NCI-H146 (cell line): ENCODE results near the gene ASB18.

Source experiments
- DNase-seq: peaks from one replicate; lab custom pipeline; 2025; lab: John Stamatoyannopoulos, UW

ASB18 gene

GRCh38 chr2:236208019-236208926, 55.9 kb downstream of the ASB18 start:
- no peak for DNase-seq

DNA sequence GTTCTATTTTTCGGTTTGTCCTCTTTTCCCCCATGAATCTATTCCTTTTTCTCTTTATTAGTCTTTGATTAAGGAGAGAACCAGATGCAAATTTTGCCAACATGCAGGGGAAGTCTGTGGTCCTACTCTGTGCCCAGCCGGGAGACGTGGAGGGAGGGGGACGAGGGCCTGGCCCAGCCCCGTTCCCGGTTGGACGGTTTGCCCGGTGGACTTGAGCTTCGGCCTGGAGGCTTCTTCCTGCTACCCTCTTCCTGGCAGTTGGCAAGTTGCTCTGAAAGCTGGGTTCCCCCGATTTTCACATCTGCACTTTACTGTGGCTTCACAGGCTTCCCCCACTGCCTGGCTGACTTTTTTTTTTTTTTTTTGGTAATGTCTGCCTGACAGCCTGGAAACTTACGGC, 56.7 kb downstream of the ASB18 start:
- no peak for DNase-seq

DNA sequence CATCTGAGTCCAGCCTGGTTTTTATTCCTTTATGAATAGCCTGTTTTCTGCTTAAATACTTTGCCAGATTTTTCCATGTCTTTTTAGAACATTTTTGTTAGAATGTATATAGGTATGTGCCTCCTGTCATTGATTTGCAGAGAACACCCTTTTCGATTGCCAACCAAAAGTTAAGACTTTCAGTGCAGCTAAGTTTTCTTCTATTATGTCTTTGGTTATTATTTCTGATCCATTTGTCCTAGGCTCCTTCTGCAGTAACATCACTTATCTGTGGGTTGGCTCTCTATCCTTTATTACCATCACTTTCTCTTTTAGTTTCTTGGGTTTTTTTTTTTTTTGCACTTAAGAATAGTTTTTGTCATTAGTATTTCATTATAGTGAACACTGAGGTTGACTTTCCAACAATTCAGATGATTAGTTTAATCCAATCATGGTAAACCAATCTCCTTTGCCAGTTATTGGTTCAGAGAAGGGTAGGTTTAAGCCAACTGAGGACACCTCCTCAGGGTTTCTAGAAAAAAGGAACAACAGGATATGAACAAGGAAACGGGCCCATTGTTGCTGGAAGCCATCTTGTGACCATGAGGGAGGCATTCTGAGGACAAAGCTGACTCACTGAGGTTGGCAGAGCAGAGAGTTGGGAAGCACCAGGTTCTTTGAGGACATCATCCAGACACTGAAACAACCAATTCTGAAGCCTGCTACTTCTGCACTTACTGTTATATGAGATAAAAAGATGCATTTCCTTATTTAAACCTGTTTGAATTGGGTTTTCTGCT, 58.1 kb downstream of the ASB18 start:
- DNase-seq: no peak

- DNase-seq: no peak
Observed at GRCh38 chr2:236204953-236205352, 59.3 kb downstream of the ASB18 start.

DNA sequence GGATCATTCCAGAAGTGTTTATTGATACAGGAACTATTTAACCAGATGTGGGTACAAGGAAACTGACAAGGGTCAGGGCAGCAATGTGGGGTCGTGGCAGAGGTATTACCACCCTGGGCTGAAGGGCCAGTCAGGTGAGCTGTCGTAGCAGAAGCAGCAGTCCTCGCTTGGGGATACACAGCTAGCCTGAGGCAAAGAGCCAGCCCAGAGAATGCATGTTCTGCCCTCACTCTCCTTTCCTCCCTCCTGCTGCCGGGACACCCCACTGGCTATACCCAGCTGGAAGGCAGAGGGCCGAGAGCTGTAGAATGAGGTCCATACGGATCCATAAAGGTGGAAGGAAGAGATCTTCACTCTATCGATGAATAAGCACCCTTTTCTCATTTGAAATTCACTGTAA, 63.8 kb downstream of the ASB18 start:
- DNase-seq: no peak

GRCh38 chr2:236196366-236196765, 67.8 kb downstream of the ASB18 start:
- no peak for DNase-seq

DNA sequence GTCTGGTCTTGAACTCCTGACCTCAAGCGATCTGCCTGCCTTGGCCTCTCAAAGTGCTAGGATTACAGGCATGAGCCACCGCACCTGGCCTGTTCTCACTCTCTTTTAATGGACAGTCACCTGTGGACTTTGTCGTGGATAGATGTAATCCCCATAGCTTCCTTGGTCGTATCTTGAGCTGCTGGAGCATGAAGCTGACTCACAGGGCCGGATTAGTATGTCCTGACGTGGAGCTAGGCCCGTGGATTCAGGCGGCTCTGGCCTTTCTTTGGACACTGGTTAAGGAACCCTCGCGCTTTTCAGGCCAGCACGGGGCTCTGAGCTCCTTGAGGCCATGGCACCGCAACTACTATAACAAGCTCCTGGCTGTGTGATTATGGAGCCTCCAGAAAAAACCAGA, 68.5 kb downstream of the ASB18 start:
- no peak for DNase-seq

GRCh38 chr2:236194786-236195185, 69.4 kb downstream of the ASB18 start:
- no peak for DNase-seq

GRCh38 chr2:236193026-236193425, 71.2 kb downstream of the ASB18 start:
- no peak for DNase-seq

GRCh38 chr2:236190674-236191073, 73.5 kb downstream of the ASB18 start:
- no peak for DNase-seq

DNA sequence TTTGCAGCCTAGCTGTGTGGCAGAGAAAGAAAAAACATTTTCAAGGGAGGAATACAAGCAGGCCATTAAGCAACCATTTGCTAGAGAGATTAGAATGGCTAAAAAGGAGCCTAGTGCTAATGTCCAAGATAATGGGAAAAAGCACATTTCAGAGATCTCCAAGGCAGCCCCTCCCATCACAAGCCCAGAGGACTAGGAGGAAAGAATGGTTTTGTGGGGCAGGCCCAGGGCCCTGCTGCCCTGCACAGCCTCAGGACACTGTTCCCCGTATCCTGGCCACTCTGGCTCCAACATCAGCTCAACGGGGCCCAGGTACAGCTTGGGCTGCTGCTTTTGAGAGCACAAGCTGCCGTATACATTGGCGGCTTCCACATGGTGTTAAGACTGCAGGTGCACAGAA, 79.5 kb downstream of the ASB18 start:
- DNase-seq: no peak

DNA sequence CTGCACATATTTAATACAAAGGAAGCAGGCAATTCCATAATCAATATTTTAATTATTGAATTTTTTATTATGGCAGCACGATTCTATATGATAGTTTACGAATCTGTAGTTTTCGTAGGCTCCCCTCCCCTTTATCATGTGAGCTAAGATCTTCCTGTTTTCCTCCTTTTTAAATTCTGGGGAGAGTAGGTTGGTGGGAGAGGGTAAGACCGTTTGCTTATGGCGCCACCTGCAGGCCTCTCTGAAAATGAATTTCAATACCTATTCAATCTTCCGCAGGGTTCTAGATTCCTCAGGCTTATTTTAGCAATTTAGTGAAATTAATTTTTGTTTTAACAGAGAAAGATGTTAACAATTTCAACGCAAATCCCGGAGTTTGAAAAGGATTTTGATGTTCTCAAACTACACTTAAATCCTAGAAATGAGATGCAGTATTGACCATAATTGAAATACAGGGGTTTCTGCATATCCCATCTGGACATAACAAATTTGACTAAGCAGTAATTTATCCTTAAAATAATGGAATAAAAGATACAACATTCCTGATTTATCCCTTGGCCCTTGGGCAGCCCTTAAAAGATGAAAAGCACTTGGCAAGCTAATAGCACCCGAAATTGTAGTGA, 83.3 kb downstream of the ASB18 start:
- DNase-seq: peak; percentile 58

DNA sequence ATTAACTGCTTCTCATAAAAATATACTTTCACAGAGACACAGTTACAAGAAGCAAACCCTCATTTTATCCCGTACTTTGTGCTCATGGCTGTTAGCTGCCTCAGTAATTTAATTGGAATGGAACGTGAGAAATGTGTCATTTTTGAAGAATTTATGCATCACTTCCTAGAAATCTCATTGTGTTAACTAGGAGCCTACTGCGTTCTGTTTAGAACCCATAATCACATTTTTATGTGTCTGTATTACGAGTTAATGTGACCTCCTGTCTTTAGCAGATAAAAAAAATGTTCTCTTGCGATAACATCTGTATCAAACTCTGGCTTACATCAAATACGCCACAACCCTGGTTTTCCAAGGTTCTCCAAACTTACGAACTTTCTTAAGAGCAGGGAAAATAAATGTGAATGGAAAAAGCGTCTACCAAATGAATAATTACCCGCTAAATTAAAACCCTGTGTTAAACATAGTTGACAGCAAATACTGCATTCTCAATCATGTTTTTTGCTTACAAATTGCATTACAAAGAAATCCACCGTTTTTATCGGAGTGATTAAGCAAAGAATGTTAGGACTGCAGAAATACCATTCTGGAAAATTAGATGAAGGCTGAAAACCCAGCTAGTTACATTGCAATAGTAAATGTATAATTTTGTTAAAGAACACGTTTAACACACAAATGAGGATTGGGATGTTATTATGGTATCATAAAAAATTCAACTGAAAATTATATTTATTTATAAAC, 84.0 kb downstream of the ASB18 start:
- no peak for DNase-seq

DNA sequence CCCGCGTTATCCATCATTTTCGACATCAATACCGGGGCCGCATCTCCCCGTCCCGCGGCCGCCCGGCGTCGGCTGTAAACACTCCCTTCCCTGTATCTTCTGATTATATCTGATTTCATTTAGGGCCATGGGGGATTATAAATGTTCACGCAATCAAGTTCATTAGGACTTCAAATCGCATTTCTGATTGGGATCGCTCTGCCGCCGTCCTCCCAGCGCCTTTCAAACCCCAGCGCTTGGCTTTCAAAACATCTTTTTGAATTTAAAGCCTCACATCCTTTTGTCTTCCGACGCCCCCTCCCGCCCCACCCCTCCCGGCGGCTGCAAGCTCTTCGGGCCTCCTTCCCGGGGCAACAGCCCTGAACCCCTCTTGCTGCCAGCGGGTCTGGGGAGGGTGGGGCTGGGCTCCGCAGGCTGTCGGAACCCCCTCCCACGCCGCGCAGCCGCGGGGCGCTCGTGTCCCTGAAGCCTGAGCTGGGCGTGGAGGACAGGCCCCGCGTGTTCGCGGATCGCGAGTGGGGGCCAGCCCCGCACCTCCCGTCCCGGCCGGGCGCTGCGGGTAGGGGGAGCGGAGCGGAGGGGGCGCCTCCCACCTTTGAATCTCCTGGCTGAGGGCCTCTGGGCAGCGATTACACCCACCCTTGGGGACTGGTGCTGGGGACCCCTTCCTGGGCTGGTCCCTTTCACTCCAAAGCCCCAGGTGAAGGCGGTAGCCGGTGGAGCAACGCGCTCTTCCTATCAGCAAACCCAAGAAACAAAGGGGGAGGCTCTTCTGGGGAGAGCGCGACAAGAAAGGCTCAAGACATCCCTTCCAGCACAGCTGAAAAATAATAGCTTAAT, 84.8 kb downstream of the ASB18 start:
- no peak for DNase-seq

DNA sequence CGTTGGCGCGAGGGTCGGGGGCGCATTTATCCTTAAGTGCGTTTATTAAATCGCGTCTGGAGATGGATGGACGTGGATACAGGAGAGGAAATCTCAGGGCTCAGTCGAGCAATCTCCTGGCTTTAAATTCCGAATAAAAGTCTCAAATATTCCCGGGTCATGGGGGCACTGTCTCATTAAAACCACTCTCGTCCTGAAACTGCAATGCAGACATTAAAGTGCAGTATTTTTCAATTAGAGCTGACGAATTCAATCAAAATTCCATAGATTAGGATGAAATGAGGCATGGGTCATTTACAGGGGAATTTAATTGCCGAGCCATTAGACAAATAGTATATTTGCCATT, 85.3 kb downstream of the ASB18 start:
- no peak for DNase-seq

GRCh38 chr2:236177967-236178889, 86.0 kb downstream of the ASB18 start:
- no peak for DNase-seq

DNA sequence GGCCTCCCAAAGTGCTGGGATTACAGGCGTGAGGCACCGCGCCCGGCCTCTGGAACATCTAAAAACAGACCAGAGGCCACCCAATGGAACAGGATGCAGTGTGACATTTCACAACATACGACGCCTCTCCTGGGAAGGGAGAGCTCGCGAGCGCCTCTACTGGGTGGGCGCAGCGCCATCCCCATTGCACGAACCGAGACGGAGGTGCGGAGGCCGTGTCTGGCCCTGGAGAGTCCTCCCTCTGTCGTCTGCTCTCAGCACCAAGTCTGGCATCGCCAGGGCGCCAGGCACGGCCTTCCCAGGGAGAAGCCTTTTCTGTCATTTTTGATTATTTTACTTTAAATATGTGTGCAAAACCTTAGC, 86.6 kb downstream of the ASB18 start:
- DNase-seq: no peak

- DNase-seq: no peak
Observed at GRCh38 chr2:236176951-236177350, 87.3 kb downstream of the ASB18 start.

DNA sequence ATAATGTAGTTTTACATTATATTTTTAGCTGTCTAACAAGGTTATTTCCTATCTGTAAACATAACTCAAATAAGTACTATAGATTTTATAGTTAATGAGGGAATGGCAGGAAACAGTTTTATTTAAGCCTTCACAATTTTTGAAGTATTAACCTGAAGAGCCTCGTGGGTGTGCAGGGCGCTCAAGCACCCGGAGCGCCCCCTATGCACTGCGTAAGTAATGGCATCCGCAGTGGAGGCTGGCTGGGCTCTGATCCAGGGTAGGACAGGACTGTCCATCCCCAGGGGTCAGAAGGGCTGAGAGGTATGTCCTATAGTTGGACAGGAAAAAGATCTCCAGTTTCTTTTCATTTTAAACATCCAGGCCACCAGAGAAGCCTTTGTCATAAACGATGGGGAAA, 87.8 kb downstream of the ASB18 start:
- no peak for DNase-seq

DNA sequence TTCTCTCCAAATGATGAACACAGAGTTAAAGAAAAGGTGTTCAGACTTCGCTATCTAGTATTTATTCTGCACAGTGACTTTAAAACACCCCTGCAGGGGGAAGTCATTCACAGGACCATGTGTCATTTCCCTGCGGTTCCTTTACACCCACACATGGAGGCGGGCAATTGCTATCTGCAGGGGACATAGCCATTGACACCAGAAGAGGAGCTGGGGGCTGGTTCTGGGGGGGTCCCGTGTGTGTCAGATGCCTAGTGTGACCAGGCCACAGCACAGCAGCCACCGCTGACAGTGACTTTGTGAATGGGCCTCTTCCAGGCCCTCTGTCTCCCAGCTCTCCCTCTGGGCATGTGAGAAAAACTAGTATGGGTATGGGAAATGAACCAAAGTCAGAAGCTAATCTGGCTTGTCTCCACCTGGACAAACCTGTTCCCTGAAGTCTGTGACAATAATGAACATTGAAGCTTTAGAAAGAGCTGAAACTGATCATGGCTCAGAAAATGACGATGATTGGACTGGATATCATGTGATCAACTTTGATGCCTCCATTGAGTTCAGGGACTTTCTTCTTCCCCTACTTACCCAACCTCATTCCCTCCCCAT, 88.6 kb downstream of the ASB18 start:
- no peak for DNase-seq
